Liver (tissue), 3 donors: ENCODE data around the gene ARID5B.

Source experiments
- CTCF ChIP-seq: fragments of 150-350 bp; IDR thresholded peaks from 2 replicates; pipeline ENCODE4 v1.5.1; 2017; ENCODE audit warnings: improper control_type of control experiment, low read depth, low read length; ENCODE audit not compliant: missing input control
- FOXA1 ChIP-seq: IDR thresholded peaks from 2 replicates; pipeline ENCODE4 v1.6.1; 2016; ENCODE audit warnings: antibody characterized with exemption
- GABPA ChIP-seq, 2 donors: IDR thresholded peaks in 1 of 2; conservative IDR thresholded peaks in 1 of 2; 2 replicates each; pipeline ENCODE4 v1.6.1; 2016; ENCODE audit warnings: antibody characterized with exemption in 2 of 2, mild to moderate bottlenecking in 1 of 2, moderate library complexity in 1 of 2
- MAX ChIP-seq: IDR thresholded peaks from 2 replicates; pipeline ENCODE4 v1.6.1; 2016; ENCODE audit warnings: antibody characterized with exemption
- RAD21 ChIP-seq, 2 donors: IDR thresholded peaks; 2 replicates each; pipeline ENCODE4 v1.6.1; 2016; ENCODE audit warnings: antibody characterized with exemption in 2 of 2, mild to moderate bottlenecking in 2 of 2
- SP1 ChIP-seq: IDR thresholded peaks from 2 replicates; pipeline ENCODE4 v1.6.1; 2018; ENCODE audit warnings: antibody characterized with exemption, mild to moderate bottlenecking
- TAF1 ChIP-seq: conservative IDR thresholded peaks from 2 replicates; pipeline ENCODE4 v1.6.1; 2016; ENCODE audit warnings: antibody characterized with exemption, mild to moderate bottlenecking
- TF ChIP-seq, protein P1 (sequence below): IDR thresholded peaks from 2 replicates; pipeline ENCODE4 v1.6.1; 2016; ENCODE audit warnings: antibody characterized with exemption, mild to moderate bottlenecking
- donor health status: healthy.
- donor health status: healthy.

GRCh38 chr10:61971003-61971325 lies 69.5 kb downstream of the ARID5B start:
- TF ChIP-seq CTCF (no peak), FOXA1 (no peak), SP1 (no peak), TAF1 (no peak), GABPA (IDR thresholded peaks at IDR 0.05 in 1 of 2, conservative IDR thresholded peaks at IDR 0.05 in 1 of 2) (no peak), MAX (no peak), RAD21 (IDR thresholded peaks at IDR 0.05) (no peak)
- TF ChIP-seq, protein P1, sequence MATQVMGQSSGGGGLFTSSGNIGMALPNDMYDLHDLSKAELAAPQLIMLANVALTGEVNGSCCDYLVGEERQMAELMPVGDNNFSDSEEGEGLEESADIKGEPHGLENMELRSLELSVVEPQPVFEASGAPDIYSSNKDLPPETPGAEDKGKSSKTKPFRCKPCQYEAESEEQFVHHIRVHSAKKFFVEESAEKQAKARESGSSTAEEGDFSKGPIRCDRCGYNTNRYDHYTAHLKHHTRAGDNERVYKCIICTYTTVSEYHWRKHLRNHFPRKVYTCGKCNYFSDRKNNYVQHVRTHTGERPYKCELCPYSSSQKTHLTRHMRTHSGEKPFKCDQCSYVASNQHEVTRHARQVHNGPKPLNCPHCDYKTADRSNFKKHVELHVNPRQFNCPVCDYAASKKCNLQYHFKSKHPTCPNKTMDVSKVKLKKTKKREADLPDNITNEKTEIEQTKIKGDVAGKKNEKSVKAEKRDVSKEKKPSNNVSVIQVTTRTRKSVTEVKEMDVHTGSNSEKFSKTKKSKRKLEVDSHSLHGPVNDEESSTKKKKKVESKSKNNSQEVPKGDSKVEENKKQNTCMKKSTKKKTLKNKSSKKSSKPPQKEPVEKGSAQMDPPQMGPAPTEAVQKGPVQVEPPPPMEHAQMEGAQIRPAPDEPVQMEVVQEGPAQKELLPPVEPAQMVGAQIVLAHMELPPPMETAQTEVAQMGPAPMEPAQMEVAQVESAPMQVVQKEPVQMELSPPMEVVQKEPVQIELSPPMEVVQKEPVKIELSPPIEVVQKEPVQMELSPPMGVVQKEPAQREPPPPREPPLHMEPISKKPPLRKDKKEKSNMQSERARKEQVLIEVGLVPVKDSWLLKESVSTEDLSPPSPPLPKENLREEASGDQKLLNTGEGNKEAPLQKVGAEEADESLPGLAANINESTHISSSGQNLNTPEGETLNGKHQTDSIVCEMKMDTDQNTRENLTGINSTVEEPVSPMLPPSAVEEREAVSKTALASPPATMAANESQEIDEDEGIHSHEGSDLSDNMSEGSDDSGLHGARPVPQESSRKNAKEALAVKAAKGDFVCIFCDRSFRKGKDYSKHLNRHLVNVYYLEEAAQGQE, result no peak
